HG03469 (cell line): Measurements from ENCODE around the gene LPAR2.

ENCODE experiments used
- ATAC-seq: cut with Tn5 transposase; IDR thresholded peaks from one replicate; pipeline ENCODE4 v1.9.1; 2021; ENCODE audit warnings: mild to moderate bottlenecking, moderate library complexity, moderate number of reproducible peaks; ENCODE audit not compliant: unreplicated experiment

The LPAR2 gene

DNA sequence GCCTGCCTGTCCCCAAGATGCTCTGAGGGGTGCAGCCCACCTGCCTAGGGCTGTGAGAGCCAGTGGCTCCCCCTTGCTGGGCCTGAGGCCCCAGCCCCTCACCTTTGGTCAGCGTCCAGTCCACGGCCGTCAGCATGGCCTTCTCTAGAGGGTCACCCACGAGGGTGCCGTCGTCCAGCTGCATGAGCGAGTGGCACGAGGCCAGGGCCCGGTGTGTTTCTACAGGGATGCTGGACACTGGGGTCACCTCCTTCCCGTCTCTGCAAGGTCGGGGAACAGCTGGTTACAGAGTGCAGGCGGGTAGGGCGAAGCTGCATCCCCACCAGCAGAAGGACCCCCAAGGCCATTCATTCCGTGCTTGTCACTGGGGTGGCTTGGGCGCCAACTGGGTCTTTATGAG lies 26.4 kb upstream of the LPAR2 start:
- no peak for ATAC-seq

DNA sequence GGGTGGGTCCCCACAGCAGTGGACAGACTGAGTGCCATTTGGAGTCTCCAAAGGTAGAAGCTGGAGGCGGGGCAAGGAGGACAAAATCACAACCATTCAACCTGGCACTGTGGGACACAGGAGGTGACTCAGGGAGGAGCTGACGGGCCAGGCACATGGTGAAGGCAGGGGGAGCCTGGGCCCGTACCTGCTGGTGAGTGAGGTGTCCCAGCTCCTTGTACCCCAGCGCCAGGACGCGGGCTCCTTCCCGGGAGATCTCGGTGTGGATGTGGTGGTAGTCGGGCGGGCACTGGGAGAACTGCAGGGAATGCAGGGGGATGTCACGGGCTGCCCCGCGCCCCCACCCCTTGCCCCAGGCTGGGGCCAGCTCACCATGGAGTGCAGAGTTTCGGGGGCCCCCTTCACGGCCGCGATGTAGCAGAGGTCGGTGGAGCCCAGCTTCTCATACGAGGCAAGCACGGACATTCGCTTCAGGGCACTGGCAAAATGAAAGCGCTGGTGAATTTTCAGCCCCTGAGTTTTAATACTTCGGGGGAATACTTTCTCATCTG lies 25.7 kb upstream of the LPAR2 start:
- ATAC-seq: no peak

DNA sequence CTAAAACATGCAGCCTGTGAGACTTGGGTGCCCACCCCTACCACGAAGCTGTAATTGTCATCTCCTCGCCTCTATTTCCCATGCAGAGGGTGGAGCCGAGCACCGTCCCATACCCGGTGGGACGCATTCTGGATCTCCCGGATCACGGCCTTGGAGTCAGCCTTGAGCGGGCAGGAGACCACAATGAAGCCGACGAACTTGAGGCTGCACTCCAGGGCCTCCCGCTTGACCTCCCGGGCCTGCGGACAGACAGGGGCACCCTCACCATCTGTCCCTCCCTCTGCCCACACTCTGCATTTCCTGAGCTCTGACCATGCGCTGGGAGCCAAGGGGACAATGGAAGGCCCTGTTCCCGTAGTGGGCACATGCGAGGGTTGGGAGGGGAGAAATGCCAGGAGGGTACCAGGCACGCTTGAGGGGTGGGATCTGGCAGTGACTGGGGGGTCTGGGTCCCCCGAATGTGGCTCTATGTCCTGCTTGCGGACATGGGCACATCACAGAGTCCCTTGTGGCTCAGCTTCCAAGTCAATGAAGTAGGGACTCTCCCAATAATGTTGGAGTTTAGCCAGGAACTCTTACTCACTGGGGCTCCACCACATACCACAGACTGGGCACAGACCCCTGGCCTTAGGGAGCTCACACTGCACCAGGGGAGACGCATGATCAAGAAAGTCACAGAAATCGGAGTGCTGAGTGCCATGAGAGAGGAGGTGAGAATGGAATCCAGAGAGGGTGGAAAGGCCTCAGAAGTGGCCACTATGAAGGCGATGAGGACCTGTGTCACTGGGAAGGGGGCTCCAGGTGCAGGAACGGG lies 24.7 kb upstream of the LPAR2 start:
- no peak for ATAC-seq

DNA sequence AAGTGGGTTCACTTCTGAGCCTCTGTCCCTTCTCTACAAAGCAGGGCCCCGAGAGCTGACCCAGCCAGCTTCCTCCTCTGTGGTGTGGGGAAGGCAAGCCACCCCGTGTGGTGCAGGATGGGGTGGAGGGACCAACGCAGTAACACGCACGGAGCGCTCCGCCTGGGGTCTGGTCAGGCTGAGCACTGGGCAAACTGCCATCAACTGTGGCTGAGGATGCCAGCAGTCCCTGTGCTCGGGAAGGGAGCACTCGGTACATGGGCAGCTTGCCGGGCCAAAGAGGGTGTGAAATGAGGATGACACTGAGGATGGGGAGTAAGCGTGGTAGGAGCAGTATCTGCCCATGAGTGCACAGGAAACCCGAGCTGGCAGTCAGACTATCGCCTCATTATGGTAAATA lies 23.1 kb upstream of the LPAR2 start:
- no peak for ATAC-seq

DNA sequence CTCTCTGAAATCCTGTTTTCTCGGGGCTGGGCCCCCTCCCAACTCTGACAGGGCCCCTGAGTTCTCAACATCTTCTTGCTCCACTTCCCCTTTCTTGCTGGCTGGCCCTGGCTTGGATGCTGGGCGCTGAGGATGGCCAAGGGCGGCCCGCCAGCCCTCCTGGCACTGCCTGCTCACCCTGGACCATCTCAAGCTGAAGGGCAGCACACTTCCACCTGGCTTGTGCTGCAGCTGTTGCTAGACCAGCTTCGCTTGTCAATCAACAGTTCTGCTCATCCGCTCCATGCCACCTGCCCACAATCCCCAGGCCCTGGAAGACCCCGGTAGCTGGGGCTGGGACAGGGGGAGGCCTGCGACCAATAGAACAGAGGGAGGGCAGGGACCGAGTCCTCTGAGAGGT lies 22.3 kb upstream of the LPAR2 start:
- ATAC-seq: no peak

DNA sequence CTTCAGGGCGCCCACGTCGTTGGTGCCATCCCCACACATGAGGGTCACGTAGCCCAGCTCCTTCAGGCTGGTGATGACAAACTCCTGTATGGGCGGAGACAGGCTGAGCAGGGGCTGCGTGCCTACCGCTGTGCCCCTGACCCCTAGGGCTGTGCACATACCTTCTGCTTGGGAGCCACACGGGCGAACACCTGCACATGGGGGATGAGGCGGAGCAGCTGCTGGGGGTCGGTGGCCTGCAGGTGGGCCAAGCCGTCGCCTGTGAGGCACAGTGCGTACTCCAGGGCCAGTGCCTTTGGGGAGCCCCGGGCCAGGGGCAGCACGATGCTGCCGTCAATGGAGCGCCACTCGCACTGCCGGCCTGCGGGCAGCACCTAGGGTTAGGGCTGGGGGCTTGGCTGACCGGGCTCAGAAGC lies 21.6 kb upstream of the LPAR2 start:
- ATAC-seq: no peak

DNA sequence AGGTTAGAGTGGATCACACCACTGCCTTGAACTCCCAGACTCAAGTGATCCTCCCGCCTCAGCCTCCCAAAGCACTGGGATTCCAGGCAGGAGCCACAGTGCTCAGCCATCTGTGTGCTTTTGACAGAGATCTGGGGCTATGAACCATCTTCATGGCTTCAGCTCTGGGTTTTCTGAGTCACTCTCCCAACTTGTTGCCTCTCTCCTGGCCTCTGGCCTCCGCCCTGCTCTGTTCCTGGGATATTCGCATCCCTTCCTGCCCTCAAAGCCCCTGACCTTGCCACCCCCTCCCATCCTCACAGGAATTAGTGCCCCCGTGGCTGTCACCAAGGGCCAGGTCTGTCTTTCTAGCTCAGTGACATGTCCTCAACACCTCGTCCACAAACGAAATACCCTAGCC lies 21.1 kb upstream of the LPAR2 start:
- ATAC-seq: no peak

DNA sequence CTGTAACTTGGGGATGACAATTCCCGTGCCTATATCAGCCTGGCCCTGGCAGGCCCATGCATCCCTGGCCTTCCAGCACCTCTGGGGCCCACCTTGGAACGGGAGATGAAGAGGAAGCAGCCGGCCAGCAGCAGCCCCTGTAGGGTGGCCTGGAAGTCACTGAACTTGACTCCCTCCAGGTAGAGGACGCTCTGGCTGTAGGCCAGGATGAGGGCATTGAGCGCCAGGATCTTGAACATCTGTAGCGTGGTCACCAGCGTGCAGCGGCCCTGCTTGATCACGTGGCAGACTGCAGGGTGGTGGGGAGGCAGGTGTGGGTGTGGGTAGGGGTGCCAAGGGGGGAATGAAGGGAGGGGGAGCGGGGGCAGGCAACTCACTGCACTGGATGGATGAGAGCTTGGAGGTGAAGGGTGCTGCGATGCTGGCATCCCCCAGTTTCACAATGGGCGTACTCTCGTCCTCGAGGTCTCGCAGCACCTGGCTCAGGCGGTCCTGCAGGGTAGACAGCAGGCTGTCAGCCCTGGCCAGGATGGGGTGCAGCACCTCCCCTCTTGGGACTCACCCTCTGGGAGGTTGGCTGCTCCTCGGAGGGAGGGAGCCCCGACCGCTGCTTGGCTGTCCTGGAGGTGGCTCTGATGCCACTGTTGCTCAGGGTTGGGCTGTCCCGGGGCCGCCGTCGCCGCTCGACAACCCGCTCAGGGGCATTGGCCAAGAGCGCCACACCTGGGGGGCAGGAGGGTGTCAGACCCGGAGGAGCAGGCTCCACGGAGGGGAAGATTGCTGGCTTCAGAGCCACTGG lies 19.2 kb upstream of the LPAR2 start:
- ATAC-seq: no peak

DNA sequence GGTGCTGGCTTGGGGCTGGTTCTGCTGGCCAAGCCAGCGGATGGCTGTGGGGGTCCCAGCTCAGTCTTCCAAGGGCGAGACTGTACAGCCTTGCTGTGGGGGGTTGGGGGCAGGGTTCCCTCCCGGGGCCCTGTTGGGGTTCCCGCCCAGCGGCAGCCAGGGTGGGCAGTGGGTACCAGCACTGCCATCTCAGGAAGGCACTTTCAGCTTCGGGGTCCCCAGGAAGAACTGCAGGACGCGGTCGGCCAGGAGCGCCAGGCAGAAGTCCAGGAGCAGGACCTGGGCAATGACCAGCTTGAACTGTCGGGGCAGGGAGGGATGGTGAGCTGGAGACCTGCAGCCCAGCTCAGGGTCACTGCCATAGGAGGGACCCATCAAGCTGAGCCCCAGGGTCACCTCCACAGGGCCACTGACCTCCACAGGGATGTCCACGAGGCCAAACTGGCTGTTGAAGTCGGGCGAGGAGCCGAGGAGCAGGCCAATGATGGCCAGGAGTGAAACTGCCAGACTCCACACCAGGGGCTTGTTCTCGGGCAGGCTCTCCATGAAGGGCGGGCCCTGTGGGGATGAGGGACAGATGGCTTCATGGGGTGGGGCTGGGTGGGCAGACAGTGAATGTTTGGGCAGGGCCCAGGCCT lies 17.3 kb upstream of the LPAR2 start:
- no peak for ATAC-seq

DNA sequence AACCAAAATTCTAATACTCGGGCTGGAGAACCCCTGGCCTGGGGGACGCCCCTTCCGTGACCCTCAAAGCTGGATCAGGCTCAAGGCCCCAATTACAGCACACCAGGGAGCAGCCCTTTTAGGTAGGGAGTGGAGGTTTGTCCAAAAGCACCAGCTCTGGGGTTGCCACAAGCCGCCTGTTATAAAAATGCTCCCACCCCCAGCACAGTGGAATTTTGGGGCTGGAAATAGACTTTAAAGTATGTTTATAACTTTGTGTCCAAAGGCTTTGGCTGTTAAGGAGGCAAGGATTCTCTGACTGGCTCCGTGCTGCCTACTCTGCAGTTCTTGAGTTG lies 16.0 kb upstream of the LPAR2 start:
- ATAC-seq: no peak

DNA sequence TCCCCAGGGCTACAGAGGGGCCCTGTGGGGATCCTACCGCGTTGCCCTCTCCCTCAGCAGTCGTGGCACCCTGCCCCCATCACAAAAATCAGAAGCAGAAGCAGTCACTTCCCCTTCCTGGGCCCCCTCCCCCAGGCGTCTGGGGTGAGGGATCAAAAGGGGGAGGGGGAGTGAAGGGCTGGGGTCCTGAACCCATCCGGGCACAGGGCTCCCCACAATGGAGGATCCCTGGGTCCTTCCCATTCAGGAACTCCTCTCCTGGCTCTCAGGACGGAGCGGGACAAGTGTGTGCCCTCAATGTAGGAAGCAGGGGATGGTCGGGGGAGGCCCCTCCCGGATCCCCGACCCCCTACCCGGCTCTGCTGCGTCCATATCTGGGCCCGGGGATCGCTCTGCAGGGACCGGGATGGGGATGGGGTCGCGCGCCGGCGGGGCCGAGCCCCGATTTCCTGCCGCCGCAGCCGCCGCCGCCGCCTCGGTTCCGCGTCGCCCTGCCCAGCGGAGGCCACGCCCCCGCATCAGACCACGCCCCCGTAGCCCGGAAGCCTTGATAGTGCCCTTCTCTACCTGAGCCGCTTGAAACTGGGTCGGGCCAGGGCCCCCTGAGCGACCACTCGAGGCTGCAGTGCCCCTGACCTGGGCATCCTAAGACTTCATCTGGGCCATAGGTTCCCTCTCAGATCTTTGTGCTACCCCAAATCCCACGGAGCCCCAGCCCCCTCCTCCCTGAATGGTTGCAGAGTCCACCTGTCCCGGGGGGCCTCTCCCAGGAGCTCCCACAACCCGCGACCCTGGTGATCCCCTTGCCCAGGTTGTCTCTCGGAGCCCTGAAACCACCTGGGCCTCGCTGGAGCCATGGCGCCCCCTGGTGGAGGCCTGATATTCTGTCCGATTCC lies 15.4 kb upstream of the LPAR2 start, which contains the start of gene GMIP:
Gene GMIP, minus strand, starts transcription at position 500 of the 896 bp plus-strand sequence. Its CDS starts 128 bp downstream, at position 372.
- ATAC-seq: peak; percentile 48

DNA sequence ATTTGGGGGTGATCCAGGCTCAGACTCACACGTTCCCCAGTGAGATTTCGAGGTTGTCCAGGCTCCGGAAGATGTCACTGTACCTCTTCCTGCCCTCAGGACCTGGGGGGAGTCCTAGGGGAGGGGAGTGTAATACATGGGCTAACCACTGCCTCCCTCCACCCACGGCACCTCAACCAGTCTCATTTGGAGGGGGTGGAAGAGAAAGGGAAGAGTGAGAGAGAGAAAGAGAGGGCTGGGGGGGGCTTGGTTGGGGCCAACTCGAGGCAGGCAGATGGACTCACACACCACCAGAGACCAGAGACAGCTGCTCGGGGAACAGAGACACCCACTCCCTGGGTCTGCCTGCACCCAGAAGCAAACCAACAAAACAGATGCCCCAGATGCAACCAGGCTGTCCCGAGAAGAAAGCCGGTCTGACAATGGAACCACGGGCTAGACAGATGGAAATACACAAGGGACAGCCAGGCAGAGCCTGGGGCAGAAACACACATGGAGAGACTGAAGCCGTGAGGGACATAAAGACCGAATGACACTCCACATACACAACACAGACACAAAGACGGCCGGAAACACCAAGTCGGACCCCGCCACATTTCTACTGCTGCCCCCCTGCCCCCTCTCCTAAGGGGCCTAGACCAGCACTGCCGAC lies 14.6 kb upstream of the LPAR2 start:
- ATAC-seq: no peak

DNA sequence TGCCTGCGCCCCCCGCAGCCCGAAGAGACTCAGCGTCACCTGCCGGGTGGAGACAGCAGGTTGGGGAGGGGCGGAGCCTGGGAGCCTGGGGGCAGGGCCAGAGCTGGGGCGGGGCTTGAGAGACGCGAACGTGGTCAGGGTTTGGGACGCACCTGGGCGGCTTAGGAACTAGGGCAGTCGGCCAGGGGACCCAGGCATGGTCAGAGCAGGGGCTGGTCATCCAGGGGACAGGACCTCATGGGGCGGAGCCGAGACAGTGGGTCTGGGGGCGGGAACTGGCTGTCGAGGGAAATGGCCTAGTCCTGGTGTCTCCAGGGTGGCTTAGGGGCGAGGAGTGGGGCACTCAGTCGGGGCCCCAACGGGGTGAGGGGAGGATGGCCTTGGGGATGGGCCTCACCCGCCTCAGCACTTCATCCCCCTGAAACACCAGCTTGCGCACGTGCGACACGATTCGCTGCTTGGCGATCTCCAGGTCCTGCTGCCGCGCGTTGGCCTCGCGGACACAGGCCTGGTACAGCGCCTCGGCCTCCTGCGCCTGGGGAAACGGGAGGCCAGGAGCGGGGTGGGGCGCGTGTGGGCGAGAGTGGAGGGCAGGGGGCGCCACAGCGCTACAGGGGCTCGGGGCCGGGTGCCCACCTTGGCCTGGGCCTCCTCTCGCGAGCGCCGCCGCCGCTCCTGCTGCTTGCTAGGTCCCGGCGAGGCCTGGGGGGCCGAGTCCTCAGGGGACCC lies 9.7 kb upstream of the LPAR2 start:
- no peak for ATAC-seq

DNA sequence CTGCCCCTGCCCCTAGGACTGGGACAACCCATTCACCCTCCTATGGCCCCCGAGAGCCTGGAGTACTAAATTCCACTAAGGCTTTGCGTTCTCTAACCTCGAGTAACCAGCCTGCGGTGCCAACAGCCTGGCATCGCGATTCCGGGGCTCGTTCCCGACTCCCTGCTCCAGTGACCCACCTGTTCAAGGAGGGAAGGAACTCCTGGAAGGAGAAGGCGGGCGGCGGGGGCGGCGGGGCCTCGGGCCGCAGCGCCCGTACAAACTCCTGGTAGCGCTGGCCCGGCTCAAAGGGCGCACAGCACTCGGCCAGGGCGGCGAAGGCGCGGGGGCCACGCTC lies 9.1 kb upstream of the LPAR2 start:
- no peak for ATAC-seq

DNA sequence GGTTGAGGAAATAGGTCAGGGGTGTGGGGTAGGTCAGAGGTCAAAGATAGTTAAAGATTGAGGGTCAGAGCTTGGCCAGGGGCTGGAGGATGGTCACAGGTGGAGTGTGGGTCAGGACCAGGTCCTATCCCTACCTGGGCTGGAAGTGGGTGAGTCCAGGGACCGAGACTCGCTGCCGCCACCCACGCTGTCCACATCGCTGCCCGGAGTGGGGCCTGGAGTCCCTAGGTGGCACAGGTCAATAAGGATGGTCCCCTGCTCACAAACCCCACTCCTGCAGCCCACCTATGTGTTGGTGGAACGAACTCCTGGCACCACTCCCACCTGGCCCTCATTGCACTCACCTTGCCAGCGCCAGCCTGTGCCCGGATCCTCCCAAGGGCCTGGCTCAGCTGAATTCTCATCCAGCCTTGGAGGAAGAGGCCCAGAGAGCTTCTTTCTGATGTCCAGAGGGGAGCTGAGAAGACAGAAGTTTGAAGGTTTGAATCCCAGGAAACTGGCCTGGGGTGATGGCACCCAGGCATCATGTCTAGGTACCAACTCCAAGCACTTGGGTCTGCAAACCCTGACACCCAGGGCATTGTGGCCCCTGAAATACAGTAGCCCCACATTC lies 8.7 kb upstream of the LPAR2 start:
- no peak for ATAC-seq

DNA sequence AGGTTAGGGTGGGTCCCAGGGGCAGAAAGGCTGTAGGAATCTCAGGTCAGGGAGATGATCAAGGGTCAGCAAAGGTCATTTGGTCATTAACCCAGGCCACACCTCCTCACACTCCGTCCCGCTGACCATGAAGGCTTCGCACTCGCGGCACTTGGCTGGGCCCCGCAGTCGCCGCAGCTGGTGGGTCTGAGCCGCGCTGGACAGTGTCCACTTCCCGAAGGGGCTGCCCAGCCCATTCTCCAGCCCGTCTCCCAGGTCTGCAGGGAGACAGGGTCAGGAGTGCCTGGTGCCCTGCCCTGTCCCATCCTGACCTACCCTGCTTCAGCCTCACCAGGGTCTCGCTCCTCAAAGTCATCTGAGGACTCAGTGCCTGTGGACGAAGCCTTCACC lies 7.3 kb upstream of the LPAR2 start:
- ATAC-seq: no peak

DNA sequence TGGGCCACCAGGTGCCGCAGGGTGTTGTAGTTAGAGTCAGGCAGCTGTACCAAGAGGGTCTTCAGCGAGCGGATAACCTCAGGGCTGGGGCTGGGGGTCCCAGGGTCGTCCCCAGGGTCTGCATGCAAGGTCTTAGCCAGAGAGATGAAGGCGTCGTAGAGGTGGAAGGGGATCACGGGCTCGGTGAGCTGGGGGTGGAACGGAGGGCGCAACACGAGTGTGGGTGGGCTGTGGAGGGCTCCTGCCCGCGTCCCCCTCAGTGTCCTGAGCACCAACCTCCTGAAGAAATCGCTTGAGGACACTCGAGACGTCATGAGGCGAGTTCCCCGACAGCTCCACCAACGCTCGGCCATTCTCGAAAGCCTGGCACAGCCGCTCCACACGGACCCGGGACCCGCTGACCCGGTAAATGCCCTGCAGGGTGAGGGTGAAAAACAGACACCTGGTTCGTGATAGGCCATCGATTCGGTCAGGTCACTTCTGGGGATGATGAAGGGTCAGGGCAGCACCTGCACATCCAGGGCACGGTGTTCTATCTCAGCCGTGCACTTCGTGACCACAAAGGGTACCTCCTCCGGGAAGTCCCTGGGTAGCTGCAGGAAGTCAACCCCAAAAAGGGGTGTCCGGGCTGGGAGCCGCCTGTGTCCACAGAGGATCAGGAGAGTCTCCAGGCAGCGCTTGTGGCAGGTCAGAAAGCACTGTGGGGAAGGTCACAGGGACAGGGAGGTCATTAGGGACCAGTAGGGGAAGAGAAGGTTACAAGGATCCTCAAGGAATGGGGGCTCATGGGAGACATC lies 6.7 kb upstream of the LPAR2 start:
- ATAC-seq: no peak
